Omental fat pad (tissue), 4 donors: ENCODE results near the gene THAP4. TPM values are rescaled to one million over a fixed set of nuclear protein-coding genes. Genes with fewer than 3 reads are reported as not detected.
A peak's percentile ranks its signal among the peaks of the same experiment; 100 is the strongest.

Experiments used
- ATAC-seq: fragments of 150-250 bp; one replicate; pipeline ENCODE4 v1.9.1; 2016; ENCODE audit warnings: mild to moderate bottlenecking, moderate library complexity; ENCODE audit not compliant: low FRiP score
- DNase-seq: peaks from one replicate; pipeline ENCODE4 v3.0.0-alpha.2; 2019; ENCODE audit warnings: low spot score
- total RNA-seq, 4 donors: library from RNA; depleted of rRNA; stranded (reverse); fragments of >200 nt; gene quantifications; one replicate each; pipeline ENCODE4 v1.1.0, GENCODE V29; 2016
- TF ChIP-seq, protein P1 (sequence below), 3 donors: fragments of 450-650 bp; IDR thresholded peaks; one replicate each; pipeline ENCODE4 v1.5.1; 2016 to 2017; ENCODE audit warnings: antibody characterized with exemption in 3 of 3, mild to moderate bottlenecking in 3 of 3, moderate library complexity in 2 of 3

The THAP4 gene
- total RNA-seq, 4 donors from 2014 or later, result 29.5 to 55.1 (median 44.8) TPM

DNA sequence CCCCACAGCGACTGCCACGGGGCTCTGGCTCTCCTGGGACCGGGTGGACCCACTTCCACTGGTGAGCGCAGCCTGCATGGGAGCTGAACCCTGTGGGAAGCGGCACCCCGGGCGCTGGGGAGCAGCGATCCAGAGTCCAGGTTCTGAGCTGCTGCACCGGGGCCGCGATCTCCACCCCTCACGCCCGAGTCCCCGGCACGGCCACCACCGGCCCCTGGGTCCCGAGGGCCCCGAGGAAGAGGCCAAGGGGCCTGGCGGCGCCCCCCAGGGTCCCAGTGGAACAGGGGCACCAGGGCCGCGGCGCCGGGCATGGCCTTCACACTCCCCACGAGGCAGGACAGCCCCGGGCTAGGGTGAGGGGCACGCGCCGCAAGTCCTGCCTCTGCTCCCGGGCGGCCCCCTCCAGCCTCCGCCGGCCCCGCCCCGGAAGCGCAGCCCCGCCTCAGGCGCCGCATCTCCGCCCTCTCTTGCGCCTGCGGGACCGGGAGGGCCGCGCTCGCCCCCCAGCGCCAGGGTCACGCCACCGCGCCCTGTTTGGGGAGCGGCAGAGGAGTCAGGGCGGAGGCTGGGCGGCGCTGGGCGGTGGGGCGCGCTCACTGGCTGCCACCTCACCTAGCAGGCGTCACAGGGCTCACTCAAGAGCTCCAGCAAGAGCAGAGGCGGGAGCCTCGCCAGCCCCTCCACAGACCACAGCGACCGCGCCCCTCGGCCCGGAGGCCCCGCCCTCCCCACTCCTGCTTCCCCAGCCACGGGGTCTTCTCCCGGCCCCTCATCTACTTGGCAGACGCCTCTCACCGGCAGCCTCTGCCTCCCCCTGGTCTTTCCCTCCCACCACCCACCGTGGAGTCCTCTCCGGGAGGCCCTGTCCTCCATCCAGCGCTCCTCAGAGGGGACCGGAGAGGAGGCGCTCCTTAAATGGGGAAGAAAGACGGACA lies 26.8 kb downstream of the THAP4 start:
- TF ChIP-seq, protein P1, sequence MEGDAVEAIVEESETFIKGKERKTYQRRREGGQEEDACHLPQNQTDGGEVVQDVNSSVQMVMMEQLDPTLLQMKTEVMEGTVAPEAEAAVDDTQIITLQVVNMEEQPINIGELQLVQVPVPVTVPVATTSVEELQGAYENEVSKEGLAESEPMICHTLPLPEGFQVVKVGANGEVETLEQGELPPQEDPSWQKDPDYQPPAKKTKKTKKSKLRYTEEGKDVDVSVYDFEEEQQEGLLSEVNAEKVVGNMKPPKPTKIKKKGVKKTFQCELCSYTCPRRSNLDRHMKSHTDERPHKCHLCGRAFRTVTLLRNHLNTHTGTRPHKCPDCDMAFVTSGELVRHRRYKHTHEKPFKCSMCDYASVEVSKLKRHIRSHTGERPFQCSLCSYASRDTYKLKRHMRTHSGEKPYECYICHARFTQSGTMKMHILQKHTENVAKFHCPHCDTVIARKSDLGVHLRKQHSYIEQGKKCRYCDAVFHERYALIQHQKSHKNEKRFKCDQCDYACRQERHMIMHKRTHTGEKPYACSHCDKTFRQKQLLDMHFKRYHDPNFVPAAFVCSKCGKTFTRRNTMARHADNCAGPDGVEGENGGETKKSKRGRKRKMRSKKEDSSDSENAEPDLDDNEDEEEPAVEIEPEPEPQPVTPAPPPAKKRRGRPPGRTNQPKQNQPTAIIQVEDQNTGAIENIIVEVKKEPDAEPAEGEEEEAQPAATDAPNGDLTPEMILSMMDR (IDR thresholded peaks at IDR 0.05), result no peak
- ATAC-seq, result peak; percentile 97
- DNase-seq, result peak; percentile 61

DNA sequence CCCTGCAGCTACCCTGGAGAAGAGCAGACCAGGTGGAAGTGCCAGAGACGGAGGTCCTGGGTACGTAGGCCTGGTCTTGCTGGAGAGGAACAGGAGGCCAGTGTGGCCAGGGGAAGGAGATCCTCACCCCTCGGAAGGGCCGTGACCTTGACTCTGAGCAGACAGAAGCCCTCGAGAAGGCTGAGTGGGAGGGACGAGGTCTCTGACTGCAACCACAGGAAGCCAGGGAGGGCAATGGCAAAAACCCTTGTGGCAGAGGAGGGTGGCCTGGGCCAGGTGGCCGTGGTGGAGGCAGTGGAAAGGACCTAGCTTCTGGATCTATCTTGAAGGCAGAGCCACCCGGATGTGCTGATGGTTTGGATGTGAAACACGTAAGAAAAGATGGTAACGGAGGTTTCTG lies 28.1 kb downstream of the THAP4 start:
- ATAC-seq (no peak), DNase-seq (no peak)
- TF ChIP-seq, protein P1 (IDR thresholded peaks at IDR 0.05), result no peak

DNA sequence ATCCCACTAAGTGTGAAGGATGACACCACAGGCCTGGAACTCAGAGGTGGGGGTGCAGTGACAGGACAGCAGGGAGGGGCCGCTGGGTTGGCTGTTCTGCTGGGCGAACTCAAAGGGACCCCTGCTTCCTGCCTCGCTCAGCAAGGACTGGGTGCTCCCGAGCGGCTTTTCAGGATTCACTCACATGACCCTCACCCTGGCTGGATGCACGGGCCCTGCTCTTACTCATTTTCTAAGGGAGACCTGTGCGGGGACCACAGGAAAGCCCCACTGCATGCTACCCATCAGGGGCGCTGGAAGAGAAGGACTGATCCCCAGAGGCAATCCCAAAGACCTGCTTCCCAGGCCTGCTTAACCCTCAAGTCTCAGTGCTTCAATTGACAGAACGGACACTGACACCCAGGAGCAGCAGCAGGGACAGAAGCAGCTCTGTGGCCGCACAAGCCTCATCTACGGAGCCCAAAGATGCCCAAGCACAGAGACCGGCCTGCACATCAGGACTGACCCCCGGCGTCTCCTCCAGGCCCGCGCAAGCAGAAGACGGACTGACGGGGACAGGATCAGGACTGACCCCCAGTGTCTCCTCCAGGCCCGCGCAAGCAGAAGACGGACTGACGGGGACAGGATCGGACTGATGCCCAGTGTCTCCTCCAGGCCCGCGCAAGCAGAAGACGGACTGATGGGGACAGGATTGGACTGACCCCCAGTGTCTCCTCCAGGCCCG lies 29.6 kb downstream of the THAP4 start:
- DNase-seq, result no peak
- ATAC-seq, result no peak
- TF ChIP-seq, protein P1 (IDR thresholded peaks at IDR 0.05), result no peak

DNA sequence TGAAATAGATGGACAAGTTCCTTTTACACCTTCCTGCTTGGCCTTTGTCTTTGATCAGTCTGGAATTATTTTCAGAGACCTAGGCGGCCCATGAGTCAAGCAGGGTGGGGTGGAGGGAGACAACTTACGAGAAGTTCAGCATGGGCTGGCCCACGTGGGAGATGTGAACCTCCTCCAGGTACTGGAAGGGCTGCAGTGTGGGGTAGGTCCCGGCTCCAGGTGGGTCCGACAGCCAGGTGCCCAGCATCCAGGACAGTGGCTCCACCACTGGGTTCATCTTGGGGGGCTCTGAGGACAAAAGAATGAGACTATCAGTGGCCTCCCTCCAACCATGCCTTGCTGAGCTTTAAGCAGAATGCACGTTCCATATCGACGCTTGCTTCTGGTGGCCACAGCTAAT lies 30.8 kb downstream of the THAP4 start:
- DNase-seq (no peak), ATAC-seq (no peak)
- TF ChIP-seq, protein P1 (IDR thresholded peaks at IDR 0.05), result no peak

DNA sequence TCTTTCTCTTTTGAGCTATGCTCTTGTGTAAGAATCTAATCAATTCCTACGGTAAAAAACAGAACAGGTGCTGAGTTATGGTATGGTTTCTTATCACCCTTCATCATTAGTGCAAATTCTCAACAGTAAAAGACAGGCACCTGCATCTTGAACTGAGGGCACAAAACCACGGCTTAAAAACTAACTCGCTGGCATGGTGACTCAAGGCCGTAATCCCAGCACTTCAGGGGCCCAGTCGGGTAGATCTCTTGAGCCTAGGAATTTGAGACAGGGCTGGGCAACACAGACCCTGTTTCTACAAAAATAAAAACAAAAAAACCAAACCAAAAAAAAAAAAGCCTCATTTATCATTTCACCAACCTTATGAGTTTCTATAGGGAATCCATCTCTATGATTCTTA lies 33.3 kb downstream of the THAP4 start:
- ATAC-seq (no peak), DNase-seq (no peak)
- TF ChIP-seq, protein P1 (IDR thresholded peaks at IDR 0.05), result no peak

DNA sequence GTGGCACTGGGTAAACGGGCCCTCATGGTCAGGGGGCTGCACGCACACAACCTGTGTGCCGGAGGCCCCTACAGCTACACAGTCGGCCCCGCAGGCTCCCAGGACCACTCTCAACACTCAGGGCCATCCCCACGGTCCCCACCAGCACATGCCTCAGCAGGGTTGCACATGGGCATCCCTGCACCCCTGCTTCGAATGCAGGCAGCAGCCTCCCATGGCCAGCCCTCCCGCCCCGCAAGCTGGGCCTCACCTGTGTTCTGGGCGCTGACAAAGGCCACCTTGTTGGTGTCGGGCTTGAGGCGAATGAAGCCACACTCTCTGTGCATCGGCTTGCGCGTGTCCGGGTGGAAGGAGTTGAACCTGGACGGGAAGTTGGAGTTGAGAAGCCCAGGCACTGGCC lies 34.2 kb downstream of the THAP4 start:
- no peak for ATAC-seq
- TF ChIP-seq, protein P1 (IDR thresholded peaks at IDR 0.05), result no peak
- no peak for DNase-seq
